OCI-LY7 (cell line): ENCODE measurements around the gene FMN2.

Source experiments
- CTCF ChIP-seq: fragments of 200-600 bp; sonication (generic); conservative IDR thresholded peaks from 2 replicates; pipeline ENCODE4 v1.5.1; 2014; ENCODE audit warnings: mild to moderate bottlenecking, antibody characterized with exemption, low read length, moderate library complexity, mixed read lengths
- EZH2phosphoT487 ChIP-seq: fragments of 200-600 bp; sonication (generic); IDR thresholded peaks from 2 replicates; pipeline ENCODE4 v1.6.1; 2018; ENCODE audit warnings: low read depth, borderline replicate concordance, mild to moderate bottlenecking, mixed run types, antibody characterized with exemption, low read length, moderate library complexity, mixed read lengths

- TF ChIP-seq CTCF: no peak
- TF ChIP-seq EZH2phosphoT487: no peak
These were observed 374.8 kb downstream of the FMN2 start for GRCh38 chr1:240466509-240466908.
